ENCODE data around the gene ZNRF2.

DNA sequence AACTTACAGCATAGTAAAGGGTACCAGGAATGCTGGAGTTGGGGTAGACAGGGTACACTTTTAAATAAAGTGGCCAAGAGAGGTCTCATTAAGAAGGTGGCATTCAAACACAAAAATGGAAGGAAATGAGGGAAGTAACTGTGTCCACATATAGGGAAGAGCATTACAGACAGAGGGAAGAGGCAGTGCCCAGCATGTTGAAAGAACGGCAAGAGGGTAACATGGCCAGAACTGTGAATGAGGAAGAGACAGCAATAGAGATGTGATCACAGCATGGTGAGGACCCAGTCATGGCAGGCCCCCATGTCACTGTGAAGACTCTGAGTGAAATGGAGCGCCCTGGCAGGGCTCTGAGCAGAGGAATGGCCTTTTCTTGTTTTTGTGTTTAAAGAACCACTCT is 35.1 kb upstream of the ZNRF2 start:
- TF ChIP-seq, protein P1, sequence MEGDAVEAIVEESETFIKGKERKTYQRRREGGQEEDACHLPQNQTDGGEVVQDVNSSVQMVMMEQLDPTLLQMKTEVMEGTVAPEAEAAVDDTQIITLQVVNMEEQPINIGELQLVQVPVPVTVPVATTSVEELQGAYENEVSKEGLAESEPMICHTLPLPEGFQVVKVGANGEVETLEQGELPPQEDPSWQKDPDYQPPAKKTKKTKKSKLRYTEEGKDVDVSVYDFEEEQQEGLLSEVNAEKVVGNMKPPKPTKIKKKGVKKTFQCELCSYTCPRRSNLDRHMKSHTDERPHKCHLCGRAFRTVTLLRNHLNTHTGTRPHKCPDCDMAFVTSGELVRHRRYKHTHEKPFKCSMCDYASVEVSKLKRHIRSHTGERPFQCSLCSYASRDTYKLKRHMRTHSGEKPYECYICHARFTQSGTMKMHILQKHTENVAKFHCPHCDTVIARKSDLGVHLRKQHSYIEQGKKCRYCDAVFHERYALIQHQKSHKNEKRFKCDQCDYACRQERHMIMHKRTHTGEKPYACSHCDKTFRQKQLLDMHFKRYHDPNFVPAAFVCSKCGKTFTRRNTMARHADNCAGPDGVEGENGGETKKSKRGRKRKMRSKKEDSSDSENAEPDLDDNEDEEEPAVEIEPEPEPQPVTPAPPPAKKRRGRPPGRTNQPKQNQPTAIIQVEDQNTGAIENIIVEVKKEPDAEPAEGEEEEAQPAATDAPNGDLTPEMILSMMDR (optimal IDR thresholded peaks at IDR 0.05 in 1 of 3, IDR thresholded peaks at IDR 0.05 in 1 of 3, conservative IDR thresholded peaks at IDR 0.05 in 1 of 3; ENCODE audit: extremely low read depth in 1 of 3, insufficient read depth in 2 of 3, low read length in 3 of 3): no peak
- TF ChIP-seq EZH2 (IDR thresholded peaks at IDR 0.05; ENCODE audit: low read length): no peak
